Activated CD8-positive, alpha-beta memory T cell treated with anti-CD3 and anti-CD28 coated beads for 24 hours (primary cell): ENCODE results near the gene SMAD1.

Experiments
- DNase-seq: peaks from one replicate; pipeline ENCODE4 v3.0.0-alpha.2; 2020

SMAD1 gene

DNA sequence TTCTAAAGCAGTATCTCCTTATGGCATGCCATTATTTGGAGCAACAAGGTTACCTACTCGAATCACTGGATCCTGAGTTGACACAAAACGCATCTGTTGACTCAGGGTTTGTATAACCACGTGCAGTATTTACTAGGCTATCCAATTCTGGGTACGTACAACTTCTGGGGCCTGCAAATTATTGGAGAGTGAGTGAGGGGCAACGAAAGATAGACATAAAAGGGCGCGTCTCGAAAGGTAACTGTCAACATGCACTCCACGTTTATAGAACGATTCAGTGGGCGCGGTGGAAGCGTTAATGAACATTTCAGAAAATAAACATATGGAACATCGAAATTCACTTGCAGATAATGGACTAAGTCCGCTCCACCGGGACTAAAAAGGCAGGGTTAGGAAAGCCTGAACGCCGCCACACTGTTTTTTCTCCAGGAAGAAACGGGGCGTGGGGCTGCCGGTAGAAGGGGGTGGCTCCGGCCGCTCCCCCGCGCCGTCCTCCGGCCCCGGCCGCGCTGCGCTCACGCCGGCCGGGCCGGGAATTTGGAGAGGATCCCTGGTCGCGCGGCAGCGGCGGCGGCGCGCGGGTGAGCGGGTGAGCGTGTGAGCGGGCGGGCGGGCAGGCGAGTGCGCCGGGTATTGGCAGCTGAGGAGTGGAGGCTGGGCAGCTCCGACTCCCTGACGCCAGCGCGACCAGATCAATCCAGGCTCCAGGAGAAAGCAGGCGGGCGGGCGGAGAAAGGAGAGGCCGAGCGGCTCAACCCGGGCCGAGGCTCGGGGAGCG, at the start of gene SMAD1:
Gene SMAD1 (plus strand): TSS at position 690 of the 778 bp plus-strand sequence. CDS start 32,761 bp downstream, outside the sequence.
- DNase-seq = peak; percentile 71

GRCh38 chr4:145433684-145434083, 48.0 kb upstream of the SMAD1 start:
- DNase-seq = no peak

- DNase-seq = no peak
These were observed 46.0 kb upstream of the SMAD1 start for GRCh38 chr4:145435646-145436045.

- no peak for DNase-seq
These were observed 45.5 kb upstream of the SMAD1 start for GRCh38 chr4:145436114-145436513.

- no peak for DNase-seq
These were observed 44.9 kb upstream of the SMAD1 start for GRCh38 chr4:145436796-145437195.

DNA sequence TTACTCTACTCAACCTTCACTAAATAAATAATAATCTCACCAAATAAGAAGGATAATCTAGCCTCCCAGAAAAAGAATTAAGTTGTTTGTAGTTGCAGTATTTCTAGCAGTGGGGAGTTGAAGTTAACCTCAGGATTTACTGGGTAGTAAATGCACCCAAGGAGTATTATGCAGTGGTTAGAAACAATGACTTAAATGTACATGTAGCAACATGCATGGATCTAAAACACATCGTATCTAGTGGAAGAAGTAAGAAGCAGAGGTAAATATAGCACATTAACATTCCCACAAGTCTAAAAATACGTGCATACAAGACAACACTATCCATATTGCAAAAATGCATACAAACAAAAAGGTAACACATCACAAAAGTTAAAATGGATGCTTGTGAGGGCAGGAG, 44.2 kb upstream of the SMAD1 start:
- DNase-seq = no peak

GRCh38 chr4:145438298-145438697, 43.4 kb upstream of the SMAD1 start:
- DNase-seq = no peak

DNA sequence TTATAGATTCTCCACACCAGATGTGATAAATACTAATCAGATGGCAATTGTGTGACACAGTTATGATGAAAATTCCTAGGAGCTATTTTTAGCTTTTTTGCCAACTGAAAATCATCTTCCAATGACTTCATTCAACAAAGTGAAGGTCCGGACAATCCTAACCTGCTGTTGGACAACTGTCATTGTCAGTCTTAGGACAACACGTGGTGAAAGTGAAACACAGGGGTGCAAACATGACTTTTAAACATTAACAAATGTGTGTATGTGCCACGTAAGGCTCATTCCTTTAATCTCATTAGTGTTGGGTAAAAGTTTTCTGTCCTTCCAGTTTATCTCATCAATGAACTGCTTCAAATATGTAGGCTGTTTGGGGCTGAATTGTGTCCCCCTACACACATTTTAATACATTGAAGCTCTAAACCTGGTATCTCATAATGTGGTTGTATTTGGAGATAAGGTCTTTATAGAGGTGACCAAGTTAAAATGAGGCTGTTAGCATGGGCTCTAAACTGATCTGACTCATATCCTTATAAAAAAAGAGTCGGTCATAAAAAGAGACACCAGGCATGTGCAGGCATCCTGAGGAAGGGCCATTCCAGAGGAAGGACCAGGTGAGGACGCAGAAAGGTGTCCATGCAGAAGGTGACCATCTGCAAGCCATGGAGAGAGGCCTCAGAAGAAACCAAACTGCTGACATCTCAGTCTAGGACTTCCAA, 41.2 kb upstream of the SMAD1 start:
- DNase-seq = no peak

DNA sequence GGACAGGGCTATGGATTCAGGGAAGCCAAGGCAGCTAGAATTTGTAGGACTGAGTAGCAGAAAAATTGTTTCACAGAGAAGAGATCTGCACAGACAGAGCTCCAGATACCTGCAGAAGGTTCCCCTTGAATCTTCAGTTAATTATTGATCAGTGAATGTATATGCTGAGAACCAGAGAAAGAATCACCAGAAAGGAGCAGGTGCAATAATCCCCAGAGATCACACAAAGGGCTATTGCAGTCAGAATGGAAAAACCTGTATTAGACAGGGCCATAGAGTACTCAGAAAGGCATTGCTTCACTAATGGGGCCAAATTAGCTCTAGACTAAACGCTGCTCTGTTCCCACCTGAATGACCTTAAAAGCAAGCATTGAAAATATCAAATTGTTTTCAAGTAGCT, 35.5 kb upstream of the SMAD1 start:
- no peak for DNase-seq

GRCh38 chr4:145451895-145452294, 29.8 kb upstream of the SMAD1 start:
- DNase-seq = no peak

DNA sequence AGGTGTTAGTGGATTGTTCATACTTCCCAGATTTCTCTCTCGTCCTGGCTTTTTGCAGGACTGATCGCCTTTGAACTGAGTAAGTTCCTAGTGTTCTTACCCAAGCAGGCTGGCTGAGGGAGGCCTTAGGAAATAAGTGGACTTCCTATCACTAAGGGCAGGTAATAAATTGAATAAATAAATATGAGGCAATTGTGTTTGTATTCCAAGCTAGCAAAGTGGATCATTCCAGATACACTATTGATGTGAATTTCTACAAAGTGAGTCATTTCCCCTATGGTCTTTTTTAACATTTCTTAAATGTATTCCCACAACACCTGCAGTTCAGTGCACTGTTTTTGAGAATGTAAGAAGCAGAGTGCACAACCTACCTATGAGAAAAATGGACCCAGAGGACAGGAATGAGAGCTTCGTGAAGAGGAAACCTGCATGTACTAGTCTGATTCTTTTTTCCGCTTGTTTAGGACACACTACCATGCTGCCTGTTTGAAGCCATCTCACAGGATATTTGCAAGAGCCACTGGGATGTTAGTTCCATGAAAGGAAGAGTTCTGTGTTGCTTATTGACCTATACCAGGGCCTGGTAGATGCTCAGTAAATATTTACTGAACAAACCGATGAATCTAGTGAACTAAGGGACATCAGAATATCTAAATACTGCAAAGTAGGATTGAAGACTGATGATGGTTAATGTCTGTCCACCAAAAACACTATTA, 29.0 kb upstream of the SMAD1 start:
- no peak for DNase-seq

DNA sequence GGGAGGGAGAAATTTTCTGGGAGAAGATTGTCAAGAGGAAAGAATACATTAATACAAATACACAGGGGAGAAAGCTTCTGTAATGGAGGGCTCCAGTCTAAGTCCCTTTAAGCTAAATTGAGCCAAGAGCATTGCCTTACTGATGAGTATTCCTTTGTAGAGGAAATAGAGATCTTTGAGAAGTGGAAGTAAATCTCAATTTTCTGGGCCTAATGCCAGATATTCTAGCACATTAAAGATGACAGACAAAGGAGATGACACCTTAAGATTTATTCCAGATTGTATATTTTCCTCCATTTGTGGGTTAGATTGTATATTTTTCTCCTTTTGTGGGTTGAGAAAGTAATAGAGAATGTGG, 28.5 kb upstream of the SMAD1 start:
- DNase-seq = no peak

- DNase-seq = no peak
These were observed 8.4 kb upstream of the SMAD1 start for GRCh38 chr4:145473203-145473602.

DNA sequence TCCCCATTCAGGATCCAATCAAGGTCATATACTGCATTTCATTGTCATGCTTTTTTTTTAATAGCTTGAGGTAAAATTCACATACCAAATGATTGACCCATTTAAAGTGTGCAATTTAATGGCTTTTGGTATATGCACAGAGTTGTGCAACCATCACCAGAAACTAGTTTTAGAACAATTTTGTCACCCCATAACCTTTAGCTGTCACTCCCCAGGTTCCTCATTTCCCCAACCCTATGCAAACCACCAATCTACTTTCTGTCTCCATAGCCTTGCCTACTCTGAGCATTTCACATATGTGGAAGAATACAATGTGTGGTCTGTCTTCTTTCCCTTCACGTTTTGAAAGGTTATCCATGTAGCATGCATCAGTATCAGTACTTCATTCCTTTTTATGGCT, 1.4 kb upstream of the SMAD1 start:
- no peak for DNase-seq

DNA sequence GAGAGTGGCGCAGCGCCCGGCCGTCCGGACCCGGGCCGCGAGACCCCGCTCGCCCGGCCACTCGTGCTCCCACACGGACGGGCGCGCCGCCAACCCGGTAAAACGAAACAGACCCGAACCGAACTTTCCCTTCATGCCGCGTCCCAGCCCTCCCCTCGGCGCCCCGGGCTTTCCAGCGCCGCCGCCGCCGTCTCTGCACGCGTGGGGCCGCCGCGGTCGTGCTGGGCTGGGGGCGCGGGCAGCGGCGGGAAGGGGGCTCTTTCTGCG, 222 bp downstream of the SMAD1 start:
- DNase-seq = no peak

DNA sequence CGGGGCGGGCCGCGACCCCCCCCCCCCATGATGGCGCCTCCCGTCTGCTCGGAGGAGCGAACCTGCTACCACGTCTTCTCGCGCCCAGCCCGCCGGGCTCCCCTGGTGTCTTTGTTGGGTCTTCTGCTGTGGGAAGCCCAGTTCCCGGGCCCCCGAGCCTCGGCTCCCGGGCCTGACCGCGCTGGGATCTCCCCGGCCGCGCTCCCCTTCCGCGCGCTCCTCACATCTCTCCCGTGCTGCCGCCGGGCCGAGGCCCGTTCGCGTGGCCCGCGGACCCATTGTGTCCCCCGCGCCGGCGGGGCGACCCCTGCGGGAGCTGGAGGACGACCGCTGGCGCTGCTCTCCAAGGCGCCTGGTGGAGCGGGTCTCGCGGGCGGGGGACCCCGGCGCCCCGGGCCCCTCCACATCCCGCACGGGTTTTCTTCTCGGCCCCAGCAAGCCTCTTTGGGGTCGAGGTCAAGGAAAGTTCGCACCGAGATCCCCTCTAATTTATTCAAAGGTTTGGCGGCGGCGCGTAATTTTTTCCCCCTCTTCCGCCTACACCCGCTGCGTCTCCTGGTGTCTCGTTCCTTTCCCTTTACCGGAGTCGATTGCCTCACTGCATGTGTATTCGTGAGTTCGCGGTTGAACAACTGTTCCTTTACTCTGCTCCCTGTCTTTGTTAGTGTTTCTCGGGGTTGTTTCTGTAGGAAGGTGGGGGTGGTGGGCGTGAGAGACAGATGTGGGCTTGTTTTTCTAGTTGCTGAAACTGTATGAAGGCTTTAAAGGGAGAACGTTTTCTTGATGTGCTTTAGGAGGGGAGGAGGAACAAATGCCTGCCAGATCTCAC, 770 bp downstream of the SMAD1 start:
- peak; percentile 88 for DNase-seq

DNA sequence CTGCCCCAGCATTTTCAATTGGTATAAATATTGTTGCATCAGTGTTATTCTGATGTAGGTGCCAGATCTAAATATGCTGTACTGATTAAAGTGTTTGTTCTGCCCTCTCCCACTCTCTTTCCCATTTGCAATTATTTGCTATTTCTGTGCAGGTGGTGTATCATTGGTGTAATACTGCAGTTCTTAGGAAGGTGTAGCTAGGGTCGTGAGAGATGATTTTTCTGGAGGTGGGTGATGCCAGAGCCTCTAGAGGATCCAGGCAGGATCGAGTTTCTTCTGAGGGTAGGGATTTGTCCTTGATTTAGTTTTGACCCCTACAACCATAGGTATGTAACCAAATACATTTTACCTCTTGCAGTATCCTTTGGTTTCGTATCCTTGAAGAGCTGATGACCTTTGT, 1.9 kb downstream of the SMAD1 start:
- DNase-seq = no peak

DNA sequence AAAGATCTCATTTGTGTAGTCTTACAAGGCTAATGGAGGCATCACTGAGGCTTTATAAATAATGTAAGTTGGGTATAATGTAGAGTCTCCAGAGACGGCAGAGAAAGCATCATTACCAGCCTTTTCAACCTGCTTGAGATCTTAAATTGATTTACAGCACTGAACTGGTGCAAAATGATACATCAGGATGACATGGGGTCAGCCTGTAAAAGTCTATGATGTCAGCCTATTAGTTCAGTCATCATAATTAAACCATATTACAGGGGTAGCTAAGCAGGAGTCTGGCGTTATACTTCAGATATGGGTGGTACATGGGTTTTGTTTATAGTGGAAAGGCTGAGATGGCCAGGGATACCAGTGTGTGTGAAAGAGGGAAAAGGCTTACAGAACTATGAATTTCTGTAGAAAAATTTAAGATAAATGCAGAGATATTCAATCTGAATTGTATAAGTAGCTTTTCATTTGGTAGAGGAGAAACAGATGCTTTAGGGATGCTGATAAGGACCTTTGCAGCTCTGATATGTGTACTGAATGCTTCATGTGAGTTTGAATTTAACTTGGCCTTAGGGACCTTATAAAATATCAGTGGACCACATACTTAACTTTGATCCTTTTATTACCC, 2.7 kb downstream of the SMAD1 start:
- DNase-seq = no peak

GRCh38 chr4:145485120-145485519, 3.5 kb downstream of the SMAD1 start:
- DNase-seq = no peak

DNA sequence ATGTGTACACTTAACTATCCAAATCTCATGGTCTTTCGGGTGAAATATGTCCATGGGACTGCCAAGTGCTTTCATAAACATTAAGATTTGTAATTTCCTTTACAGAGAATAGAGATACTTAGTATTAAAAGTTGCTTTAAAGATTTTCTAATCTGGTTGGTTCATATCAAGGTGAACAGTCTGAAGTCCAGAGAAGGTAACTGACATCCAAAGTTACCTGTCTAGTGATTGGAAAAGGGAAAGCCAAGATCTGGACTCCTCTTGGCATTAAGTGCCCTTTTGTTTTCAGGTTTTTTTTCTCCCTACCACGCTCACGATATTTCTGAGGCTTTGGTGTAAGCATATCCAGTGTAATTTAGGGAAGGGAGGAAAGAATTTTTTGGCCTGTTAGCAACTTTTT, 5.0 kb downstream of the SMAD1 start:
- no peak for DNase-seq

GRCh38 chr4:145487631-145488030, 6.0 kb downstream of the SMAD1 start:
- no peak for DNase-seq

GRCh38 chr4:145488310-145488709, 6.7 kb downstream of the SMAD1 start:
- no peak for DNase-seq

DNA sequence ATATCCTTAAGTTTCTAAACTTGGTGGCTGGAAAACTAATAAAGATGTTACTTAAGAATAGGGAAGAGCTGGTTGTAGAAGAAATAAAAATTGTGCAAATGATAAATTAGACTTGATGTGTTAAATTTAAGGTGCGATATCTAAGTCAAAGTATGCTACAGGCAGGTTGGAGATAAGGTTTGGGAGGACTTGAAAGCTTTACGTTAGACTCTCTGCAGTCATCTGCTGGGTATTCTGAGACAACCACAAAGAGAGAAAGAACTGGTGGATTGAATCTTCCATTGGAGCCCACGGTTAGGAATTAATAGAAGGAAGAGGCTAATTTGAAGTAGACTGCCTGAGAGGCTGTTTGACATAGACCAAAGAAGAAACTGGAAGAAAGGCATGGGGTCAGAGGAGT, 7.9 kb downstream of the SMAD1 start:
- no peak for DNase-seq
